Measurements from ENCODE around the gene PLD6.

DNA sequence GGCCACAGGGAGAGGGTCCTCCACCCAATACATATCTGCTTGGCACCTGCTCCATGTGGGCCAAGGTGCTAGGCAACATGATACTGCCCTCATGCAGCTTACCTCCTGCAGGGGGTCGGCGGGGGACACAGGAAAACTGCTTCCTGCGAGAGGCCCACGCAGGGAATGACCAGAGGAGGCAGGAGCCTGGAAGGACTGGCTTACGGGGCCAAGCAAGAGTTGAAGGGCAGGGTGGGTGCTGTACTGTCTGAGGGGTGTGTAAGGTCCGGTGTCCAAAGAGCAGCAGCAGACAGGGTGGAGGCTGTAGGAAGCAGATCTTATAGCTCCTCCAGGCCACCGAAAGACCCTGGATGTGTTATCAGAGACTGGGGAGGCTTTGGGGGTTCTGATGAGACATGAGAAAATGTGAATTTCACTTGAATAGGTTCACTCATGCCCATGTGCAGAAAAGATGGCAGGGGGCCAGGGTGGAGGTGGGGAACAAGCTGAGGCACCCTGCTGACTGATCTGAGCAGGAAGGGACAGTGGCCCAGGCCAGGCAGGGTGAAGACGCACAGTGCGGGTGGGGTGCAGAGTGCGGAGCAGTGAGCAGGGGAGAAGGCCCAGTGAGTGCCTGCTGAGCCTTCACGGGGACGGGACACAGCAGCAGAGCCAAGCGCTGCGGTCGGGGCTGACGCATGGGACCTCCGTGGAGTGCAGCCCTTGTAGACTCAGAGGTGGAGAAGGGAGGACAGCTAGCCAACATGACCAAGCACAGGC lies 22.6 kb upstream of the PLD6 start:
- TF ChIP-seq ZNF274 (IDR thresholded peaks at IDR 0.05; ENCODE audit: low read depth, low read length), result no peak
- TF ChIP-seq YY1 (IDR thresholded peaks at IDR 0.05; ENCODE audit: insufficient read depth, insufficient read length), result no peak

Measured in NT2/D1 (cell line).